GM19193 (cell line): ENCODE measurements around the gene ZNF668.

Experiments used
- POLR2A ChIP-seq: IDR thresholded peaks from 4 replicates; pipeline ENCODE4 v1.6.1; 2011; ENCODE audit not compliant: insufficient read depth, insufficient read length; ENCODE audit errors: extremely low read depth

ZNF668 gene

GRCh38 chr16:31108035-31108793 lies 34.2 kb upstream of the ZNF668 start, which contains the start of gene BCKDK:
BCKDK (plus strand) TSS chr16:31108386; CDS start chr16:31109224, 838 bp downstream.
- peak; percentile 65 for TF ChIP-seq POLR2A

- no peak for TF ChIP-seq POLR2A
These were observed 33.4 kb upstream of the ZNF668 start for GRCh38 chr16:31107465-31107867.

GRCh38 chr16:31106509-31107464 lies 32.7 kb upstream of the ZNF668 start:
- TF ChIP-seq POLR2A, result no peak

- peak; percentile 32 for TF ChIP-seq POLR2A
These were observed 31.7 kb upstream of the ZNF668 start for GRCh38 chr16:31105677-31106213.

GRCh38 chr16:31099860-31100638 lies 26.0 kb upstream of the ZNF668 start:
- no peak for TF ChIP-seq POLR2A

GRCh38 chr16:31094424-31095120 lies 20.5 kb upstream of the ZNF668 start, which contains the start of gene VKORC1:
VKORC1 (minus strand) TSS chr16:31094797; CDS start chr16:31094729, 68 bp downstream.
- peak; percentile 68 for TF ChIP-seq POLR2A

- no peak for TF ChIP-seq POLR2A
These were observed 20.0 kb upstream of the ZNF668 start for GRCh38 chr16:31094088-31094423.

GRCh38 chr16:31093132-31093703 lies 19.2 kb upstream of the ZNF668 start:
- no peak for TF ChIP-seq POLR2A

GRCh38 chr16:31092330-31092729 lies 18.3 kb upstream of the ZNF668 start:
- no peak for TF ChIP-seq POLR2A

GRCh38 chr16:31090540-31090939 lies 16.5 kb upstream of the ZNF668 start:
- no peak for TF ChIP-seq POLR2A

- no peak for TF ChIP-seq POLR2A
These were observed 15.2 kb upstream of the ZNF668 start for GRCh38 chr16:31089199-31089598.

- no peak for TF ChIP-seq POLR2A
These were observed 14.6 kb upstream of the ZNF668 start, which contains the start of gene PRSS53 for GRCh38 chr16:31088459-31089183. PRSS53 (minus strand) TSS chr16:31088943; CDS start chr16:31088809, 134 bp downstream.

- TF ChIP-seq POLR2A, result no peak
These were observed 13.9 kb upstream of the ZNF668 start for GRCh38 chr16:31087971-31088370.
